WTC11 (cell line): Measurements from ENCODE around the gene IL21R. TPM values are rescaled to one million over a fixed set of nuclear protein-coding genes. Genes with fewer than 3 reads are reported as not detected.

Experiments
- ATAC-seq: fragments of 200-7000 bp; cut with Tn5 transposase; 2 replicates; pipeline ENCODE4 v1.10.0; 2021; ENCODE audit warnings: mild to moderate bottlenecking, moderate library complexity
- CTCF ChIA-PET: fragments of 300-600 bp; sonication (Branson Sonifier 250); formaldehyde crosslinking; loops from one replicate; lab custom pipeline; 2021; ENCODE audit warnings: antibody characterized with exemption; lab: Charles Lee
- POLR2A ChIA-PET: fragments of 350-600 bp; sonication (Branson Sonifier 250); formaldehyde crosslinking; loops from one replicate; lab custom pipeline; 2021; ENCODE audit warnings: antibody characterized with exemption; lab: Charles Lee
- DNase-seq: peaks from one replicate; pipeline ENCODE4 v3.0.0; 2021; ENCODE audit warnings: low spot score
- H3K27ac Mint-ChIP-seq: 2 replicates; pipeline ENCODE4 v1.8.0; 2021; ENCODE audit warnings: mixed read lengths
- H3K27me3 Mint-ChIP-seq: 2 replicates; pipeline ENCODE4 v1.8.0; 2021; ENCODE audit warnings: low read depth, mild to moderate bottlenecking, moderate library complexity, mixed read lengths
- H3K36me3 Mint-ChIP-seq: 2 replicates; pipeline ENCODE4 v1.8.0; 2021; ENCODE audit warnings: mixed read lengths
- H3K4me1 Mint-ChIP-seq: 2 replicates; pipeline ENCODE4 v1.8.0; 2022; ENCODE audit warnings: mixed read lengths
- H3K4me3 Mint-ChIP-seq: 2 replicates; pipeline ENCODE4 v1.8.0; 2021; ENCODE audit warnings: mild to moderate bottlenecking, moderate library complexity, mixed read lengths
- H3K9me3 Mint-ChIP-seq: 2 replicates; pipeline ENCODE4 v1.8.0; 2021; ENCODE audit warnings: mixed read lengths
- ATF2 ChIP-seq: sonication (generic); formaldehyde crosslinking; IDR thresholded peaks from 2 replicates; pipeline ENCODE4 v1.8.1; 2022; ENCODE audit warnings: low read depth, missing genetic modification reagents, borderline replicate concordance
- ATF3 ChIP-seq: sonication (generic); formaldehyde crosslinking; conservative IDR thresholded peaks from 2 replicates; pipeline ENCODE4 v1.8.1; 2022; ENCODE audit warnings: mild to moderate bottlenecking, missing genetic modification reagents
- ATF6 ChIP-seq: sonication (generic); formaldehyde crosslinking; IDR thresholded peaks from 2 replicates; pipeline ENCODE4 v1.8.1; 2023; ENCODE audit warnings: mild to moderate bottlenecking, missing genetic modification reagents
- CBFB ChIP-seq: sonication (generic); formaldehyde crosslinking; IDR thresholded peaks from 2 replicates; pipeline ENCODE4 v1.8.1; 2022; ENCODE audit warnings: mild to moderate bottlenecking, low read depth, missing genetic modification reagents
- CREM ChIP-seq: sonication (generic); formaldehyde crosslinking; IDR thresholded peaks from 2 replicates; pipeline ENCODE4 v1.8.1; 2022; ENCODE audit warnings: mild to moderate bottlenecking, missing genetic modification reagents, moderate library complexity
- E2F1 ChIP-seq: sonication (generic); formaldehyde crosslinking; IDR thresholded peaks from 2 replicates; pipeline ENCODE4 v1.8.0; 2022; ENCODE audit warnings: mild to moderate bottlenecking, missing genetic modification reagents
- ESRRA ChIP-seq: sonication (generic); formaldehyde crosslinking; IDR thresholded peaks from 2 replicates; pipeline ENCODE4 v1.8.1; 2022; ENCODE audit warnings: mild to moderate bottlenecking, missing genetic modification reagents, borderline replicate concordance
- FOXK1 ChIP-seq: sonication (generic); formaldehyde crosslinking; IDR thresholded peaks from 2 replicates; pipeline ENCODE4 v1.8.0; 2022; ENCODE audit warnings: mild to moderate bottlenecking, moderate library complexity, missing genetic modification reagents
- HMGXB4 ChIP-seq: sonication (generic); formaldehyde crosslinking; IDR thresholded peaks from 2 replicates; pipeline ENCODE4 v1.8.1; 2023; ENCODE audit warnings: mild to moderate bottlenecking, moderate library complexity, missing genetic modification reagents
- MYBL2 ChIP-seq: sonication (generic); formaldehyde crosslinking; IDR thresholded peaks from 2 replicates; pipeline ENCODE4 v1.8.1; 2023; ENCODE audit warnings: mild to moderate bottlenecking, moderate library complexity, missing genetic modification reagents
- NR3C1 ChIP-seq: sonication (generic); formaldehyde crosslinking; conservative IDR thresholded peaks from 2 replicates; pipeline ENCODE4 v1.8.1; 2023; ENCODE audit warnings: low read depth, mild to moderate bottlenecking, missing genetic modification reagents
- OVOL2 ChIP-seq: fragments of 250-450 bp; sonication (Bioruptor Pico); IDR thresholded peaks from 2 replicates; pipeline ENCODE4 v1.9.0; 2021; ENCODE audit warnings: mild to moderate bottlenecking, borderline replicate concordance
- PRDM15 ChIP-seq: sonication (generic); formaldehyde crosslinking; IDR thresholded peaks from 2 replicates; pipeline ENCODE4 v1.8.0; 2022; ENCODE audit warnings: missing genetic modification reagents
- PREB ChIP-seq: sonication (generic); formaldehyde crosslinking; IDR thresholded peaks from 2 replicates; pipeline ENCODE4 v1.8.1; 2022; ENCODE audit warnings: mild to moderate bottlenecking, missing genetic modification reagents, moderate library complexity, borderline replicate concordance
- RELA ChIP-seq: sonication (generic); formaldehyde crosslinking; IDR thresholded peaks from 2 replicates; pipeline ENCODE4 v1.8.1; 2022; ENCODE audit warnings: missing genetic modification reagents, mild to moderate bottlenecking, borderline replicate concordance
- RORB ChIP-seq: fragments of 250-450 bp; sonication (Bioruptor Pico); IDR thresholded peaks from 2 replicates; pipeline ENCODE4 v1.9.0; 2021; ENCODE audit warnings: mild to moderate bottlenecking
- TCF7 ChIP-seq: sonication (generic); formaldehyde crosslinking; IDR thresholded peaks from 2 replicates; pipeline ENCODE4 v1.8.0; 2022; ENCODE audit warnings: mild to moderate bottlenecking, low read depth, missing genetic modification reagents, moderate library complexity
- USF1 ChIP-seq: sonication (generic); formaldehyde crosslinking; IDR thresholded peaks from 2 replicates; pipeline ENCODE4 v1.8.0; 2022; ENCODE audit warnings: mild to moderate bottlenecking, missing genetic modification reagents
- ZBTB43 ChIP-seq: sonication (generic); formaldehyde crosslinking; IDR thresholded peaks from 2 replicates; pipeline ENCODE4 v1.8.1; 2023; ENCODE audit warnings: mild to moderate bottlenecking, missing genetic modification reagents
- ZNF263 ChIP-seq: sonication (generic); formaldehyde crosslinking; IDR thresholded peaks from 2 replicates; pipeline ENCODE4 v1.8.1; 2022; ENCODE audit warnings: low read depth, mild to moderate bottlenecking, moderate library complexity, missing genetic modification reagents
- ZNF416 ChIP-seq: fragments of 250-450 bp; sonication (Bioruptor Pico); IDR thresholded peaks from 2 replicates; pipeline ENCODE4 v1.9.0; 2021; ENCODE audit warnings: mild to moderate bottlenecking, inconsistent platforms
- total RNA-seq: library from RNA; stranded (reverse); gene quantifications from 3 replicates; pipeline ENCODE4 v1.2.3, GENCODE V29; 2021

The IL21R gene
- total RNA-seq, 1 experiment from 2014 or later = 0.70 TPM

GRCh38 chr16:27499659-27500055, 97.7 kb downstream of the IL21R start:
- Mint-ChIP-seq H3K4me3 (no peak overlapping the region), H3K9me3 (no peaks in the 10 kb centered on the region), H3K27ac (no peak overlapping the region), H3K36me3 (peaks cover 73% of the 10 kb centered on the region), H3K27me3 (no peaks in the 10 kb centered on the region), H3K4me1 (no peaks in the 10 kb centered on the region)
- TF ChIP-seq TCF7 (CRISPR knock-in tag) = no peak
- TF ChIP-seq USF1 = no peak
- no peak for TF ChIP-seq CREM
- TF ChIP-seq E2F1 = no peak
- TF ChIP-seq MYBL2 (CRISPR knock-in tag) = no peak
- TF ChIP-seq PREB (CRISPR knock-in tag) = no peak
- TF ChIP-seq RELA (CRISPR knock-in tag) = no peak
- TF ChIP-seq CBFB (CRISPR knock-in tag) = no peak
- no peak for TF ChIP-seq HMGXB4 (CRISPR knock-in tag)
- ATAC-seq (no peak), DNase-seq (no peak)
- ChIA-PET POLR2A (no interaction called here), CTCF (no interaction called here)

- no peak for DNase-seq
- Mint-ChIP-seq H3K36me3 (peaks cover 81% of the 10 kb centered on the region), H3K4me1 (no peaks in the 10 kb centered on the region), H3K9me3 (no peaks in the 10 kb centered on the region), H3K4me3 (no peak overlapping the region), H3K27ac (no peak overlapping the region), H3K27me3 (no peaks in the 10 kb centered on the region)
- no peak for ATAC-seq
- ChIA-PET CTCF (no interaction called here), POLR2A (no interaction called here)
- TF ChIP-seq FOXK1 (no peak), RELA (CRISPR knock-in tag) (no peak), ESRRA (no peak), ZNF416 (no peak), ATF3 (no peak), RORB (no peak), PRDM15 (CRISPR knock-in tag) (no peak), ZBTB43 (CRISPR knock-in tag) (no peak), OVOL2 (CRISPR knock-in tag) (no peak), ZNF263 (CRISPR knock-in tag) (no peak), ATF2 (CRISPR knock-in tag) (no peak), ATF6 (no peak), NR3C1 (no peak)
These were observed 98.8 kb downstream of the IL21R start for GRCh38 chr16:27500801-27501200.
